Measurements from ENCODE around the gene OTC.

Gene OTC

DNA sequence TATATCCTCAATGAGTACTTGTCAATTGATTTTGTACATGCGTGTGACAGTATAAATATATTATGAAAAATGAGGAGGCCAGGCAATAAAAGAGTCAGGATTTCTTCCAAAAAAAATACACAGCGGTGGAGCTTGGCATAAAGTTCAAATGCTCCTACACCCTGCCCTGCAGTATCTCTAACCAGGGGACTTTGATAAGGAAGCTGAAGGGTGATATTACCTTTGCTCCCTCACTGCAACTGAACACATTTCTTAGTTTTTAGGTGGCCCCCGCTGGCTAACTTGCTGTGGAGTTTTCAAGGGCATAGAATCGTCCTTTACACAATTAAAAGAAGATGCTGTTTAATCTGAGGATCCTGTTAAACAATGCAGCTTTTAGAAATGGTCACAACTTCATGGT is at the start of gene OTC:
Gene OTC, plus strand, starts transcription at position 243 of the 400 bp plus-strand sequence. Its CDS starts 93 bp downstream, at position 336.
- DNase-seq = no peak

- DNase-seq = no peak
Observed at GRCh38 chrX:38304010-38304409, 48.4 kb upstream of the OTC start.

DNA sequence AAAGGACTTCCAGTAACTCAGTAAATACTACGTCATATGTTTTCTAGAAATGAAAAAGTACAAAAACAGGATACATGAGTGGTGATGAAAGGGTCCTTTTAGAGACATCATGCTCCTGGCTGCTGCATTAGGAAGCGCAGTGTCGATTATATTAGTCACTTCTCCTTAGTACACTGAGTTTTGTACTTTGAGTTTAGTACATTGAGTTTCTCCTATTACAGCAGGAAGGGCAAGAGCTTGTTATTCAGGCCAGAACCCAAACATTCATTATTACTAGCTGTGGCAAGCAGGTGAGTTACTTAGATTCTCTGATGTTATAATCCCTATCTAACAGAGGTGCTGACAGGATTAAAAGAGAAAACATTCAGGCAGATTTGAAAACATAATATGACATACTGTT is 46.4 kb upstream of the OTC start:
- no peak for DNase-seq

GRCh38 chrX:38311743-38312142 is 40.7 kb upstream of the OTC start:
- no peak for DNase-seq

GRCh38 chrX:38312436-38312835 is 40.0 kb upstream of the OTC start:
- DNase-seq = no peak

DNA sequence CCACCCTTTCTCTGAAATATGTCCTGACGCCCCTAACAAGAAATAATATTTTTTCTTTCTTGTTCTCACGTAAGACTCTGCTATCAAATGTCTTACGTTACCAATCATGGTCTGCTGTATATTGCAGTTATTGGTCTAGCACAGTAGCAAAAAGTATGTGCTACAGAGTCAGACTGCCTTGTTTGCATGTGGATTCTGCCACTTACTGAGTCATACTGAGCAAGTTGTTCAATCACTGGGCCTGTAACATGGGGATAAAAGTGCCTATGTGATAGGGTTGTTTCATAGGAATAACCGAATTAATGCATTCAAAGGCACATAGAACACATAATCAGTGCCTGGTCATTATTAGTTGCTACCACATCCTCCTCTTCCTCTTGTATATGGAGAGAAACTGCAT is 39.2 kb upstream of the OTC start:
- DNase-seq = no peak

- DNase-seq = no peak
Observed at GRCh38 chrX:38315186-38315585, 37.2 kb upstream of the OTC start.

DNA sequence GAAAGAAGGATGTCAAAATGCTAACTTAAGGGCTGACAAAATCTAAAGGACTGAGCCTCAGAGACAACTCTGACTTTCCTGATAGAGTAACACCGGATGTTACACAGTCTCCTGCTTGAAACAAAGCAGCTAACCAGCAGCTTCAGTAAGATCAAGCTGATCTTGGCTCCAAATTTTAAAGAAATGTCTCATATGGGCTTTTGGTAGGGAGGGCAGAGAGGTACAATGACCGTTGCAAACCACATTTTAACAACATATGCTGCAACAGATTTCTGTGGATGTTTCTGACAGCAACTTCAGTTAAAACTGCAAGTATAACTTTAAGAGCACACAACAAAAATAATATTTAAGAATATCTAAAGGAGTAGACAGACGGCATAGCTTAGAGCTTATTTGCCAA is 34.2 kb upstream of the OTC start:
- DNase-seq = no peak

GRCh38 chrX:38318606-38319005 is 33.8 kb upstream of the OTC start:
- no peak for DNase-seq

GRCh38 chrX:38320819-38321218 is 31.6 kb upstream of the OTC start:
- no peak for DNase-seq

GRCh38 chrX:38326086-38326485 is 26.3 kb upstream of the OTC start:
- no peak for DNase-seq

DNA sequence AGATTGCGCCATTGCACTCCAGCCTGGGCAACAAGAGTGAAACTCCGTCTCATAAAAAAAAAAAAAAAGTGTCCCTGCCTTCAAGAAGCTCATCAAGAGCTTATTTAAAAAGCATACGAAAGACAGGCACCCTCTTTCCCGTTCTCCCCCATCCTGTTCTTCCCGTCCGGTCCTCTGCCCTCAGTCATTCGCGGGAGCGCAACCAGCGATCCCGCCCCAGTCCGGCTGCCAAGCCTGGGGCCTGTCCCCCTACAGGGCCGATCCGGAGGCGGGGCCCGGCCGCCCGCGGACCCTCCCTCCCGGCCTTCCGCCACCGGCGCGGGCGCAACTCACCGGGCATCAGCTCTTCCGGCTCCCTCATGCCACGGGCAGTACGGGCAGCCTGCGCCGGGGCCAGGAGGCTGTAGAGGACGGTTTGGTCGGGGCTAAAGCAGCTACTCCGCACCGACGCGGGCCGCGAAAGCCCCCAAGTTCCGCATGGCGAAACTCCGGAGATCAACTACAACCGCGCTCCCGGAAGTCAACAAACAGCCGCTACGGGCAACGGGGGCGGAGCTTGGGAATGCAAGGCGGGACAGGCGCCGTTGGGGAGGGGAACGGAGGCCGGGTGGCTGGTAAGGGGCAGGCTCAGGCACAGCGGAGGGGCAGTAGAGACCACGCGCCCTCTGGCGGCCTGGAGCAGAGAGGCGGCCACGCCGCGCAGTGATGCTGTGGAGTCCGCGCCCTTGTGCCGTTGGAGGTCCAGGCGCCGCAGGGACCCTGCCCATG is 25.2 kb upstream of the OTC start, which contains the start of gene RPGR:
Gene RPGR, minus strand, starts transcription at position 503 of the 768 bp plus-strand sequence. Its CDS starts 142 bp downstream, at position 361.
- DNase-seq = peak; percentile 34 to 93 (median 82)

- DNase-seq = no peak
Observed at GRCh38 chrX:38327775-38328081, 24.7 kb upstream of the OTC start.

GRCh38 chrX:38332505-38332904 is 19.9 kb upstream of the OTC start:
- DNase-seq = no peak

- peak in 3 of 58 donors; percentile 0 to 41 (median 1) for DNase-seq
Observed at GRCh38 chrX:38335382-38335781, 17.0 kb upstream of the OTC start.

DNA sequence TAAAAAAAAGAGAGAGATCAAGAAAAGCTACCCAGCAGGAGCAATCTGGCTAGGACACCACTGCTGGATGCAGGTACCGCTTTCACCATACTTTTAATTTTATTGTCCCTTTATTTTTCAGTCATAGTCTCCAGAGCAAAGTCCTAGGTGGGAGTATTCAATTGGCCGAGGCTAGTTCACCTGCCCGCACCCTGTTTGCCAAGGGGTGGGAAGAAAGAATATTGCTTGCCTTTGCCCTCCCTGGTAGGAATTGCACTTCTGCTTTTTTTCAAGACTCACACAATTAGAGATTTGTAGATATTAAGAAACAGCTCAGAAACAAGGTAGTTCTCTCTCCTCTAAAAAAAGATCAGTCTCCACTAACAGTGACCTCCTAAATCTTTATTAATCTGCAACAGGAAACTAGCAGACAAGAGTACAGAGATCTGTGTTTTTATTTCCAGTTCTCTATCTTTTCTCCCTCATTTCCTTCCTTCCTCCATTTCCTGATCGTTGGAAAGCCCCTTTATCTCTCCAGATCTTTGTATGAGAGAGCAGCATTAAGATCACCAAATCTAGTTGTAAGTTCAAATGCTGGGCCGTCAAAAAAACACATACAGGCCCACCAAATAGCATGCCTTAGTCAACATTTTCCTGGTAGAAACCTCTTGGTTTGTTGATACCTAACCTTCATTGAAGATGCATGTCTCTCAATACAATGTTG is 15.7 kb upstream of the OTC start:
- no peak for DNase-seq

- DNase-seq = no peak
Observed at GRCh38 chrX:38341442-38341841, 11.0 kb upstream of the OTC start.

DNA sequence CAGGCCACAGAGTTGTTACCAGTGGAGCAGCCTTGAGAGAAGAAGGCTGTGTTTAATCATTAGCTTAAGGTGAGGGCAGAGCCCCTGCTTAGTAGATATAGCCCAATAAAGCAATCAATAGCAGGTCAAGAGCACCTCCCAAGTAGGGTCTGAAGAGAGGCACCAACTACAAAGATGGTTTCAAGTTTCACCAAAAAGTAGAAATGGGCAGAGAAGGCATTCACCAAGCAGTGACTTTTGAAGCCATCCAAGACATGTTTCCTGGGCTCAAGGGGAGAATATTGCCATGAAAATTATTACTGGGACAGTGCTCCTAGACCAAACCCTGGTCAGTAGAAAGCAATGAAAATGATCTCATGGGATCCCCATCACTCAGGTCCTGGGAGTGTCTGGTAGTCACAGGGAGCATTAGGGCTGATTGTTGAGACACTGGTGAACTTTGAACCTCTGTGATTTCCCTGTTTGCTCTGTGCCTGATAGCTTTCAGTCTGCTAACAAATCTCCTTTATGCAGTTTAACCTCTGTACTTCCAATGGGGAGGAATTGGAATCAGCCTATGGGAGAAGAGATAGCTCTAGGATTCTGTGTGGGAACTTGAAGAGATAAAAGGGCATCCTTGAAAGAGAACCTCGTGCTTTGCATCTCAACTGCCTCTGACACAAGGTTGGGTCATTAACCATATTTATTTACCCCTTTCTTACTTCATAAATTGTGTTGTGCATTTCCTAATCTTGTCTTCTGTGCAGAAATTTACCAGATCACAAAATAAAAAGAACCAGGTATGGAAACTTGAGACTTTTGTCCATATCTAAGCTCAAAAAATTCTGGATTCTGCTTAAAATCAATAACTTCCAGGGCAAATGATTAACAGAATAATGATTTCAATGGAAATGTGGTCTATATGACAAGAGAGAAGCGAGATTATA is 9.3 kb upstream of the OTC start:
- no peak for DNase-seq

GRCh38 chrX:38346150-38346549 is 6.3 kb upstream of the OTC start:
- no peak for DNase-seq

GRCh38 chrX:38347136-38347535 is 5.3 kb upstream of the OTC start:
- peak in 3 of 58 donors; percentile 0 to 8 (median 6) for DNase-seq

GRCh38 chrX:38351346-38351745 is 1.1 kb upstream of the OTC start:
- DNase-seq = no peak

DNA sequence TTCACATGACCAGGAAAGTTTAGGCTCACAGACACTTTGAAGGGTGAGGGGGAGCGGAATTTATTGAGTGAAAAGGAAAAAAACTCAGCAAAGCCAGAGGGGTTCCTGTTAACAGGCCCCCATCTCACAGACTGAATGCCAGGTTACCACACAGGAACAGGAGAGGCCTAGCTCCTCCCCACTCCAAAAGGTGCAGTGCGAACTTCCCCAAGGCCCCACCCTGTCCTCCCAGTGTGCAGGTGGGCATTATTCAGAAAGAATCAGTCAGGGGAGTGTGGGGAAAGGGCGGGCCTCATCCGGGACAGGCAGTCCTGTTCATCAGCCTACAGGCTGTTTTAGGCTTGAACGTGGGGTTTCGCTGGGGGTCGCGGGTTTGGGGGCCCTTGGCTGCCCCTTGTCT is 4.0 kb downstream of the OTC start:
- DNase-seq = no peak
